ENCODE data around the gene ZFP57. TPM values are rescaled to one million over a fixed set of nuclear protein-coding genes. Genes with fewer than 3 reads are reported as not detected.

The ZFP57 gene
- total RNA-seq, 2 experiments from 2014 or later = not detected

GRCh38 chr6:29705389-29706231, 24.7 kb upstream of the ZFP57 start:
- no TSS peak for BruUV-seq (replicated peaks)
- ChIA-PET CTCF (ENCODE audit: unreplicated experiment) (no interaction called here), POLR2A (no interaction called here)
- H3K4me2 ChIP-seq (ENCODE audit: low read length) = no peak overlapping the region
- no peak overlapping the region for H2AFZ ChIP-seq (ENCODE audit: low read length)
- TF ChIP-seq, protein P1, sequence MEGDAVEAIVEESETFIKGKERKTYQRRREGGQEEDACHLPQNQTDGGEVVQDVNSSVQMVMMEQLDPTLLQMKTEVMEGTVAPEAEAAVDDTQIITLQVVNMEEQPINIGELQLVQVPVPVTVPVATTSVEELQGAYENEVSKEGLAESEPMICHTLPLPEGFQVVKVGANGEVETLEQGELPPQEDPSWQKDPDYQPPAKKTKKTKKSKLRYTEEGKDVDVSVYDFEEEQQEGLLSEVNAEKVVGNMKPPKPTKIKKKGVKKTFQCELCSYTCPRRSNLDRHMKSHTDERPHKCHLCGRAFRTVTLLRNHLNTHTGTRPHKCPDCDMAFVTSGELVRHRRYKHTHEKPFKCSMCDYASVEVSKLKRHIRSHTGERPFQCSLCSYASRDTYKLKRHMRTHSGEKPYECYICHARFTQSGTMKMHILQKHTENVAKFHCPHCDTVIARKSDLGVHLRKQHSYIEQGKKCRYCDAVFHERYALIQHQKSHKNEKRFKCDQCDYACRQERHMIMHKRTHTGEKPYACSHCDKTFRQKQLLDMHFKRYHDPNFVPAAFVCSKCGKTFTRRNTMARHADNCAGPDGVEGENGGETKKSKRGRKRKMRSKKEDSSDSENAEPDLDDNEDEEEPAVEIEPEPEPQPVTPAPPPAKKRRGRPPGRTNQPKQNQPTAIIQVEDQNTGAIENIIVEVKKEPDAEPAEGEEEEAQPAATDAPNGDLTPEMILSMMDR (conservative IDR thresholded peaks at IDR 0.05; ENCODE audit: low read length) = peak; percentile 80
- no peak for TF ChIP-seq EZH2phosphoT487 (IDR thresholded peaks at IDR 0.05; ENCODE audit: borderline replicate concordance, low read depth, low read length)
- H3K4me1 ChIP-seq (ENCODE audit: insufficient read depth, low read length, poor library complexity, severe bottlenecking) = peaks cover 13% of the 10 kb centered on the region
- no peak overlapping the region for H3K4me3 ChIP-seq (ENCODE audit: low read depth, low read length, poor library complexity, severe bottlenecking)
- H3K9me3 ChIP-seq (ENCODE audit: low read length) = no peaks in the 10 kb centered on the region
- peak; percentile 27 for DNase-seq (ENCODE audit: low spot score)
- H4K20me1 ChIP-seq (ENCODE audit: insufficient read depth, low read length) = no peaks in the 10 kb centered on the region
- H3K9me2 ChIP-seq (ENCODE audit: insufficient read depth, low read length) = no peaks in the 10 kb centered on the region
- no peak overlapping the region for H3K27ac ChIP-seq (ENCODE audit: low read depth, low read length, poor library complexity, severe bottlenecking)
- intact Hi-C loops (cut with micrococcal nuclease; ENCODE audit: unreplicated experiment) = loop anchor here (1.0 to 2.0 kb wide), 2 partner anchors 48 to 129 kb away; no protein-coding TSS in a partner anchor
- no peaks in the 10 kb centered on the region for H3K79me2 ChIP-seq (ENCODE audit: insufficient read depth, low read depth, low read length)
- no peaks in the 10 kb centered on the region for H3K36me3 ChIP-seq (ENCODE audit: insufficient read depth, low read length)

GRCh38 chr6:29702519-29703103, 21.7 kb upstream of the ZFP57 start:
- no TSS peak for BruUV-seq (replicated peaks)
- ChIA-PET POLR2A (no interaction called here), CTCF (ENCODE audit: unreplicated experiment) (no interaction called here)
- no peaks in the 10 kb centered on the region for H3K36me3 ChIP-seq (ENCODE audit: insufficient read depth, low read length)
- no peak overlapping the region for H3K27ac ChIP-seq (ENCODE audit: low read depth, low read length, poor library complexity, severe bottlenecking)
- no peaks in the 10 kb centered on the region for H3K9me3 ChIP-seq (ENCODE audit: low read length)
- no peak overlapping the region for H3K4me2 ChIP-seq (ENCODE audit: low read length)
- H4K20me1 ChIP-seq (ENCODE audit: insufficient read depth, low read length) = no peaks in the 10 kb centered on the region
- DNase-seq (ENCODE audit: low spot score) = peak; percentile 43
- intact Hi-C loops (cut with micrococcal nuclease; ENCODE audit: unreplicated experiment) = no loop called here
- H3K9me2 ChIP-seq (ENCODE audit: insufficient read depth, low read length) = no peaks in the 10 kb centered on the region
- H3K79me2 ChIP-seq (ENCODE audit: insufficient read depth, low read depth, low read length) = no peaks in the 10 kb centered on the region
- TF ChIP-seq EZH2phosphoT487 (IDR thresholded peaks at IDR 0.05; ENCODE audit: borderline replicate concordance, low read depth, low read length) = no peak
- TF ChIP-seq, protein P1 (conservative IDR thresholded peaks at IDR 0.05; ENCODE audit: low read length) = peak; percentile 77
- no peak overlapping the region for H2AFZ ChIP-seq (ENCODE audit: low read length)
- H3K4me1 ChIP-seq (ENCODE audit: insufficient read depth, low read length, poor library complexity, severe bottlenecking) = no peaks in the 10 kb centered on the region
- no peak overlapping the region for H3K4me3 ChIP-seq (ENCODE audit: low read depth, low read length, poor library complexity, severe bottlenecking)

All from OCI-LY7 (cell line).